ENCODE results near the gene CSDE1. TPM values are rescaled to one million over a fixed set of nuclear protein-coding genes. Genes with fewer than 3 reads are reported as not detected.

CSDE1 gene
- total RNA-seq, 1 donor from 2014 or later, result 606 TPM

DNA sequence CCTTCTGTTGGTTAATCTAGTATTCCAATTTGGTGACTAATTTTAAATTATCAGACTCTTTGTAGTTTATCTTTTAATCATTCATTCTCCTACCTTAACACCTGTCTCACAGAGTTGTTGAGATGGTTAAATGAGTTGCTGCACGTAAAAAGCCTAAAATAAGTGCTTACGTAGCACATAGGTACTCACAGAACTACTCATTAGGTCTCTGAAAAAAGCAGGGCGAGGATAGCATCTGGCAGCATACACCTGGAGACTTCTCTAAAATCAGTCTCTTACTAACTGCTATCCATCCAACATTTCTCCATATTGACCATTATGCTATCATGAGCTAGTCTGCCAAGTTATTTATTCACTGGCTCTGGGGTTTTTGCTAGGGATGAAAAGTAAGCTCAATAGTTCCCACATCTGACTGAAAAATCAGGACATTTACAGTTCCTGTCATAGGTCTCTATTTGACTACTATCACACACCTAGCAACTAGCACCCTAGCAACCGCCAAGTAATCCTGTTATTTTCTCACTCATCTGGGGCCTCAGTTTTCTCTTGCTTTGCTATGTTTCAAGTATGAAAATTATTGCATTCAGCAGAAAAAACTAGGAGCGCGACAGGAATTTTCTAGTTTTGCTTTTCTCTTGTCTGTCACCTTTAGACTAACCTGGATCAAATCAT lies 11.2 kb downstream of the CSDE1 start:
- H3K27me3 Mint-ChIP-seq, result no peaks in the 10 kb centered on the region
- peaks cover 31% of the 10 kb centered on the region for H3K36me3 Mint-ChIP-seq (ENCODE audit: insufficient read depth)
- H3K27ac Mint-ChIP-seq, result peak overlapping the region; percentile 56
- H3K4me1 Mint-ChIP-seq (ENCODE audit: low read depth), result peaks cover 15% of the 10 kb centered on the region
- TF ChIP-seq, protein P1, sequence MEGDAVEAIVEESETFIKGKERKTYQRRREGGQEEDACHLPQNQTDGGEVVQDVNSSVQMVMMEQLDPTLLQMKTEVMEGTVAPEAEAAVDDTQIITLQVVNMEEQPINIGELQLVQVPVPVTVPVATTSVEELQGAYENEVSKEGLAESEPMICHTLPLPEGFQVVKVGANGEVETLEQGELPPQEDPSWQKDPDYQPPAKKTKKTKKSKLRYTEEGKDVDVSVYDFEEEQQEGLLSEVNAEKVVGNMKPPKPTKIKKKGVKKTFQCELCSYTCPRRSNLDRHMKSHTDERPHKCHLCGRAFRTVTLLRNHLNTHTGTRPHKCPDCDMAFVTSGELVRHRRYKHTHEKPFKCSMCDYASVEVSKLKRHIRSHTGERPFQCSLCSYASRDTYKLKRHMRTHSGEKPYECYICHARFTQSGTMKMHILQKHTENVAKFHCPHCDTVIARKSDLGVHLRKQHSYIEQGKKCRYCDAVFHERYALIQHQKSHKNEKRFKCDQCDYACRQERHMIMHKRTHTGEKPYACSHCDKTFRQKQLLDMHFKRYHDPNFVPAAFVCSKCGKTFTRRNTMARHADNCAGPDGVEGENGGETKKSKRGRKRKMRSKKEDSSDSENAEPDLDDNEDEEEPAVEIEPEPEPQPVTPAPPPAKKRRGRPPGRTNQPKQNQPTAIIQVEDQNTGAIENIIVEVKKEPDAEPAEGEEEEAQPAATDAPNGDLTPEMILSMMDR (IDR thresholded peaks at IDR 0.05; ENCODE audit: unreplicated experiment), result no peak
- H3K9me3 Mint-ChIP-seq (ENCODE audit: low read depth), result no peaks in the 10 kb centered on the region
- H3K4me3 Mint-ChIP-seq (ENCODE audit: low read depth), result no peak overlapping the region
- no peak for DNase-seq (ENCODE audit: low spot score, unreplicated experiment)

DNA sequence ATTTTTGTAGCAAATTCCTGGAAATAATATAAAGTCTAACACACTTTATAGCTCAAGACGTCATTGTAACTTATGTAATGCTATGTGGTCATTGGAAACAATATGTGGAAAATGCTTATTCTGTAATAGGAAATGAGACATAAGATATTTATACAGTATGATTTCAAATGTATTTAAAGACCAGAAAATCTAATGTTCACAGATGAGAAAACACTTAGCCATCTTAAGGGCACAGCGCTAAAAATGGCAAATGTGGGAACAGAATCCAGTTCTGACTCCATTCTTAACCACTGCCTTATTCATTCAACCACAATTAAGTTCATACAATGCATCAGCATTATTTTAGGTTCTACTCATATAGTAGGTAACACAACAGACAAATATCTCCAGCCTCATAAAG lies 12.5 kb downstream of the CSDE1 start:
- Mint-ChIP-seq H3K4me3 (ENCODE audit: low read depth) (no peak overlapping the region), H3K27ac (no peak overlapping the region), H3K4me1 (ENCODE audit: low read depth) (peaks cover 5% of the 10 kb centered on the region), H3K9me3 (ENCODE audit: low read depth) (no peaks in the 10 kb centered on the region), H3K36me3 (ENCODE audit: insufficient read depth) (peaks cover 35% of the 10 kb centered on the region), H3K27me3 (no peaks in the 10 kb centered on the region)
- no peak for DNase-seq (ENCODE audit: low spot score, unreplicated experiment)
- TF ChIP-seq, protein P1 (IDR thresholded peaks at IDR 0.05; ENCODE audit: unreplicated experiment), result no peak

DNA sequence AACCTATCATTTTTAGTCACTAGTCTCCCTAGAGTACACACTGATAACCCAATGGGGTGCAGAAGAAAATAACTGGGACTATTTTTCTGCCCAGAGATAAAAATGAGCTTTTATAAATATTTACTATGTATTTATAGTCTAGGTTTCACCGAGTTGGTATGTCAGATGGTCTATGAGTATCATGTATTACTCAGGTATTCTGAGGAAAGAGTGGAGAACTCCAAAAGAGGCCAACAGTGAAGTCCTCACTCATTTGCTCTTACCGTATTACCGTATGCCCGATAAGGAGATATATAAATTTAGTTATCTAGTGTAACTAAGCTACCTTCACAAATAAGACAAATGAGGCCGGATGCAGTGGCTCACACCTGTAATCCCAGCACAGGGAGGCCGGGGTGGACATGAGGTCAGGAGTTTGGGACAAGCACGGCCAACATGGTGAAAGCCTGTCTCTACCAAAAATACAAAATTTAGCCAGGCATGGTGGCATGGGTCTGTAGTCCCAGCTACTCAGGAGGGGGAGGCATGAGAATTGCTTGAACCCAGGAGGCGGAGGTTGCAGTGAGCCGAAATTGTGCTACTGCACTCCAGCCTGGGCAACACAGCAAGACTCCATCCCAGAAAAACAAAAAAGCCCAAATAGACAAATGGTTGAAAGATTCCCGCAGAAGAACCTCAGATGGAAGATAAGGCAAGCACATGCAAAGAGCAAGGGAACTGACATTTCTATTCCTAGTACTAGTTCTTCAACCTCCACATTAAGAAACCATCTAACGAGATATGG lies 15.6 kb downstream of the CSDE1 start:
- no peak for DNase-seq (ENCODE audit: low spot score, unreplicated experiment)
- Mint-ChIP-seq H3K4me1 (ENCODE audit: low read depth) (peaks cover 5% of the 10 kb centered on the region), H3K9me3 (ENCODE audit: low read depth) (no peaks in the 10 kb centered on the region), H3K27me3 (no peaks in the 10 kb centered on the region), H3K27ac (no peak overlapping the region), H3K4me3 (ENCODE audit: low read depth) (no peak overlapping the region), H3K36me3 (ENCODE audit: insufficient read depth) (peaks cover 42% of the 10 kb centered on the region)
- TF ChIP-seq, protein P1 (IDR thresholded peaks at IDR 0.05; ENCODE audit: unreplicated experiment), result no peak

DNA sequence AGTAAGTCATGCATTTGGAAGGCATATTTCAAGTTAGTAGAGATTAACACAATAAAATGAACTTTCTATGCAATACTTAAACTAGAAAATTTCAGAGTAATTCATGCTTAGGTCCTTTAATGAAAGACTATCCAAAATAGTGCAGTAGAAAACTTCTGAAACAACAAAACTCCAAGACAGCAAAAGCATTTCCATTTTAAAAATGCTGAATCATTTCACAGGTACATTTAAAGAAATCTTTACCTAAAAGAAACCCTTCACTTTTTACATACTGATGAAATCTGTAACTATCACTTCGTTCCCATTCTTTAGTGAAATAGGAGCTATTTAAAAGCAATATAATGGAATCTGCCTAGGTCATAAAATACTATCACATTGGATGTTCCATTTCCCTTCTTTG lies 17.5 kb downstream of the CSDE1 start:
- TF ChIP-seq, protein P1 (IDR thresholded peaks at IDR 0.05; ENCODE audit: unreplicated experiment), result no peak
- Mint-ChIP-seq H3K27ac (no peak overlapping the region), H3K36me3 (ENCODE audit: insufficient read depth) (peaks cover 42% of the 10 kb centered on the region), H3K4me1 (ENCODE audit: low read depth) (peaks cover 3% of the 10 kb centered on the region), H3K9me3 (ENCODE audit: low read depth) (no peaks in the 10 kb centered on the region), H3K27me3 (no peaks in the 10 kb centered on the region), H3K4me3 (ENCODE audit: low read depth) (no peak overlapping the region)
- no peak for DNase-seq (ENCODE audit: low spot score, unreplicated experiment)

DNA sequence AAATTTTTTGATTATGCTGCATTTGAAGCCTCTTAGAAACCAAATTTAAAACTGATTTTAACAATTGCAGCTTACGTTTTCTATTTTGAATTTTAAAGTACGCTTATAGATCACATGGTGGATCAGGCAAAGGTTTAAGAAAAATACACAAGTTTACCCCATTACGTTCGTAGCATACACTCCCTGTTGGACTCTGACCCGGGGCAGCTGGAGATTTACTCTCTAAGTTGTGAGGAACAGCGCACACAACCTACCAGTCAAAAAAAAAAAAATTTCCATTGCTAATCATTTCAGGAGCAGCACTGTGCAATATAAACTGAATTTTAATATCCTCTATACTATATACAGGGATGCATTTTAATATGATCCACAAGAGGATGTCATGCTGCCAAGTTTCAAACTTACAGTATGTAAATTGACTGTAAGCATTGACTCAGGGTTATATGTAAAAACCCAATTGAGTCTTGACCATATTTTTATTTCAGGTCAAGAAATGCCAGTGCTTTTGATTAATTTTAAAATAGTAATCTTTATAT lies 20.4 kb downstream of the CSDE1 start:
- Mint-ChIP-seq H3K4me1 (ENCODE audit: low read depth) (peaks cover 1% of the 10 kb centered on the region), H3K4me3 (ENCODE audit: low read depth) (no peak overlapping the region), H3K9me3 (ENCODE audit: low read depth) (no peaks in the 10 kb centered on the region), H3K36me3 (ENCODE audit: insufficient read depth) (peaks cover 48% of the 10 kb centered on the region), H3K27ac (no peak overlapping the region), H3K27me3 (no peaks in the 10 kb centered on the region)
- no peak for DNase-seq (ENCODE audit: low spot score, unreplicated experiment)
- TF ChIP-seq, protein P1 (IDR thresholded peaks at IDR 0.05; ENCODE audit: unreplicated experiment), result no peak
